DMS114 treated with DMSO at 0.1 percent for 48 hours (cell line): ENCODE measurements around the gene CDH15.

Experiments
- DNase-seq: peaks from one replicate; lab custom pipeline; 2025; ENCODE audit not compliant: unreplicated experiment; lab: John Stamatoyannopoulos, UW

CDH15 gene

DNA sequence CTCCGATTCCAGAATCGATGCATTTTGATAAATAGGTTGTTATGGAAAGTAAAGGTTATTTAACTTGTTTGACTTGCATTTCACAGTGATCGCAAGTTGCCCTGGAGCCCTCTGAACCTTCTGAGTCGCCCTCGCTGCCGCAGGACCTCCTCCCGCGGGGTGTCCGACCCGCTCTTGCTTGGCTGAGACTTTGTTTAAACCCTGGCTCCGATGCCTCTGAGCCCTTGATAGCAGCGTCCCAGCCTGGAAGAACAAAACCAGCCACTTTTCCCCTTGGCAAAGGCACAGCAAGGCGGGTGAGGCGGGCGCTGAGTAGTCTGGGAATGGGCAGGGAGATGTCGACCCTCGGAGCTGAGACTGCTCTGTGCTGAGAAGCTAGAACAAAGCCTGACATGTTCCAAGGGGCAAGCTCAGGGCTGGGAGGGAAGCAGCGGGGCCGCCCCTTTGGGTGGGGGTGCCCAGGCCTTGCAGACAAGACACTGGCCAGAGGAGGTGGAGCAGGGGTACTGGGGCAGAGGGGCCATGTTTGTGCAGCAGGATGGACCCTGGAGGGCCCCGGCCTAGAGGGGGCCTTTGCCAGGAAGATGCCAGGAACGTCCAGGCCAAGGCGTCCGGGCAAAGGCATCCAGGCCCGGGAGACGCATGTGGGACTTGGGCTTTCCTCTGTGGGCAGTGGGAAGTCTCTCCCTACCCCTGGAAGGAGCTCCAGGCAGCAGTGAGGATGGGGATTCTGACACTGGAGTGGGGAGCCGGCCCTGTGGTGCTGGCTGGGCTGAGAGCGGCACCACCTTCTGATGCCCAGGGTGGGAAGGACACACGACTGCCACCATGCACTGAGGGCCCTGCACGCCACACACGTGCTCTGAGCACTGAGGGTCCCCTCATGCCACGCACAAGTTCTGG, 30.3 kb upstream of the CDH15 start:
- no peak for DNase-seq

DNA sequence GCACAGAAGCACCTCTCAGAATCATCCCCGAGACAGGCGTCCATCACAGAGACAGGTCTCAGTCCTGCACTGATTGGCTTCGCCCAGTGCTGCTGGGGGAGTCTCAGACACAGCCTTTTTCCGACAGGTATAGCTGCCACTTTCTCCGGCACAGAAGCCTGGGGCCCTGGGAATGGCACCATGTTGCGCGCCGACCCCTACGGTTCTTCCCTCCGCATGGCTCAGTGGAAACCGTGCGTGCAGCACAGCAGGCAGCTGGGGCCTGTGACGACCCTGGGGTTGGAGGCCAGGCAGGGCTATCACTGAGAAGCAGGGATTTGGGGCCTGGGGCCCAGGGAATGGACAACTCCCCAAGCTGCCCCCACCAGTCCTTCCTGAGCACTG, 29.7 kb upstream of the CDH15 start:
- no peak for DNase-seq

DNA sequence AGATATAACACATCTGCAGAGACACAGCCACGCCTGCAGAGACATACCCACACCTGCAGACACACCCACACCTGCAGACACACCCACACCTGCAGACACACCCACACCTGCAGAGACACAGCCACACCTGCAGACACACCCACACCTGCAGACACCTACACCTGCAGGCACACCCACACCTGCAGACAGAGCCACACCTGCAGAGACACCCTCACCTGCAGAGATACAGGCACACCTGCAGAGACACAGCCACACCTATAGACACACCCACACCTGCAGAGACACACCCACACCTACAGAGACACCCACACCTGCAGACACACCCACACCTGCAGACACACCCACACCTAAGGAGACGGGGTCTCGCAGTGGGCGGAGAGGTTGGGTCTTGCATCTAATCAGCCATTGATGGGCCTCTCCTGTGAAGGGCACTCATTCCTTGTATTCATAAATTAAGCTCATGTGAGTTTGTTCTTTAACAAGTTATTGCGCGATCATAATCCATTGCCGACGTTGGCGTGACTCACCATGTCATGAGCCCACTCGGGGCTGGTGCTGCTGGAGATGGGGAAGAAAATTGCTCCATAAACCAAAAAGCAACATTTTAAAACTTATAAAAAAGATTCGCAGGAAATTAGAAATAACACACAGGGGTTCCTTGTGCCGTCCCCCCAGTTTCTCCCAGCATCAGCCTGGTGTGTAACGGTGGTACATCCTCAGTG, 28.9 kb upstream of the CDH15 start:
- no peak for DNase-seq

DNA sequence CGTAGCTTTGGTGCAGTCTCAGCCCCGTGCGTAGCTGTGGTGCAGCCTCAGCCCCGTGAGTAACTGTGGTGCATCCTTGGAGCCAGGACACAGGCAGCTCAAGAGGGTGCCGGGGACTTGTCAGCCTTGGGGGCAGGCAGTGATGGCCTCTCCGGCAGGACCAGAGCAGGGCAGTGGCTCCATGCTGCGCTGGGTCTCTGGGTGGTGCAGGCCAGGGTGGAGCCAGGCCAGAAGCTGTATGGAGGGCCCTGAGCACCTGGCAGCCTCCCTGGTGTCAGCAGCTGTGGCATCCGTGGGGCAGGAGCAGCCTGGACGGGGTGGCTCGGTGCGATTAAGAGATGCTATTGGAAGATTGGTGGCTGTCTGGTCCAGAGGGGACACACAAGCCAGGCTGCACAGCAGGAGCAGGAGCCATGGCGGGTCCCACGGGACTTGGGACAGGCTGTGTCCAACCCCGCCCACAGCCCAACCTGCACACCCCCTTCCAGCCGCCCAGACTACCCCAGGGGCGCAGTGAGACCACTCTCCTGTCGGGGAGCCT, 28.3 kb upstream of the CDH15 start:
- DNase-seq = no peak

DNA sequence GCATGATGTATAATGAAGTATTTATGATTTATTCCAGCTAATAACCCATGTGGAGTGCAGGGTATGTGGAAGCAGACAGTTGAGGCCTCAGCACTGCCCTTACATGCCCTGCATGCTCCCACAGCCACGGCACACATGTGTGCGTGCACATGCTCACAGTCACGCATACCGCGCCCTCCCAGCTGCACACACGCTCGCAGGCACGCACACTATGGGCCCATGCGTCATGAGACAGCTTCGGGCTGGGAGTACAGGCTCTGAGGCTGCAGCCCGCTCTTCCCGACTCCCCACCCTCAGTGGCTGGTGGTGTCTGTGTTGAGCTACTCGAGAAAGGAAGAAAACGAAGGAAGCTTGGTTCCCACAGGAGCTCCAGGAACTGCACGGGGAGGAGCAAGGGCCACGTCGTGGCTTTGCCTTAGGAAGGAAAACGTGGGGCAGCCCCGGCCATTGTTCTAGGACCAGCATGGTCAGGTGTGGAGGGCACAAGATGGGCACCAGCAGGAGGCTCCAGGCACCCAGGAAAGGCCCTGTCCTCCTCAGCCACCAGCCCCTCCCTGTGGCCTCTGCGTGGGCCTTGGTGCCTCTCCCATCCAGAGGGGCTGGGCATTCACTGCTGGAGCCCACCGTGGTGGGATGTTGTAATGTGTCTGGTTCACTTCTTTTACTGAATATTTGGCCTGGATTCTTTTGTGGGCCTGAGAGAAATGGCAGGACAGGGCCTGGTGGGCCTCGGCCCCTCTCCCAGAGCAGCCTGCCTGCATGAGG, 27.5 kb upstream of the CDH15 start:
- no peak for DNase-seq

DNA sequence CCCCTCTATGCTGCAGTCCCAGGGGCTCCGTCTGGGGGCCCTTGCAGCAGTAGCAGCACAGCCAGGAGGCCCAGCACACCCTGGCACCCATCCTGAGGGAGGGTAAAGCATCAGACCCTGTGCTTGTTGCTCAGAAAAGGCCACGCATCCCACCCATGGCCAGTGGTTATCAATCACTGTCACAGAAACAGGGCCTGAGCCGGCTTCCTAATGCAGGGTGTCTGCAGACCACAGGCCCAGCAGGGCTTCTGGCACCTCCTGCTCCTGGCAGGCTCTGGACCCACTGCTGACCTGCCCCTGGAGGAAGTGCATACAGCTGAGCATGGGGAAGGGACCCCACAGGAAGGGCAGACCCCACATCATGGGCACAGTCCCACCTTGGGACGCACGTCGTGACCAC, 26.9 kb upstream of the CDH15 start:
- DNase-seq = no peak

DNA sequence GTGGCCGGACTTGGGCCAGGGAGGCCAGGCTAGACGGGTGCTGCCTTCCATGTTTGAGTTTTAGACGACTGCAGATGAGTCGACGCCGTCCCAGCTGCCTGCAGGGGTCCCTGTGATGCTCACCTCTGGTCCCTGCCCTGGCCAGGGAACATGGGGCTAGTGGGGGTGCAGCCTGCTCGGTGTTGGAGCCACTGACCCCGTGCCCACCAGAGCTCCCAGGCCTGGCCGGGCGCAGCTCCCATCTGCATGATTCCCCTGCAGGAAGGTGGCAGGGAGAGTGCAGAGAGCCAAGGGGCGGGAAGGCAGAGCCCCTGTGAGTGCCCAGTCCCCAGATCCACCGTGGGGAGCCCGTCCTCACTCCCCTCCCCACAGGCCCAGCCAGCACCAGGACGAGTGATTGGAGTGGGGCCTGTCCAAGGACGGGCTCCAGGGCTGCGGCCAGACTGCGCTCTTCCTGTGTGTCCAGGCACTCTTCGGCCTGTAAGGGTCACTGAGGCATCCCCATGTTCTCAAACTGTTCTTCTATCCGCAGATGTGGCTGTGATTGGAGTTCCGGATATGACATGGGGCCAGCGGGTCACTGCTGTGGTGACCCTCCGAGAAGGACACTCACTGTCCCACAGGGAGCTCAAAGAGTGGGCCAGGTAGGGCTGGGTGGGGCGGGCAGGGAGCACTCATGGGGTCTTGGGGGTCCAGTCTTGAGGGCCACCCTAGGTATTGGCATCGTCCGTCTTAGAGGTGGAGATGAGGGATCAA, 26.0 kb upstream of the CDH15 start:
- no peak for DNase-seq

DNA sequence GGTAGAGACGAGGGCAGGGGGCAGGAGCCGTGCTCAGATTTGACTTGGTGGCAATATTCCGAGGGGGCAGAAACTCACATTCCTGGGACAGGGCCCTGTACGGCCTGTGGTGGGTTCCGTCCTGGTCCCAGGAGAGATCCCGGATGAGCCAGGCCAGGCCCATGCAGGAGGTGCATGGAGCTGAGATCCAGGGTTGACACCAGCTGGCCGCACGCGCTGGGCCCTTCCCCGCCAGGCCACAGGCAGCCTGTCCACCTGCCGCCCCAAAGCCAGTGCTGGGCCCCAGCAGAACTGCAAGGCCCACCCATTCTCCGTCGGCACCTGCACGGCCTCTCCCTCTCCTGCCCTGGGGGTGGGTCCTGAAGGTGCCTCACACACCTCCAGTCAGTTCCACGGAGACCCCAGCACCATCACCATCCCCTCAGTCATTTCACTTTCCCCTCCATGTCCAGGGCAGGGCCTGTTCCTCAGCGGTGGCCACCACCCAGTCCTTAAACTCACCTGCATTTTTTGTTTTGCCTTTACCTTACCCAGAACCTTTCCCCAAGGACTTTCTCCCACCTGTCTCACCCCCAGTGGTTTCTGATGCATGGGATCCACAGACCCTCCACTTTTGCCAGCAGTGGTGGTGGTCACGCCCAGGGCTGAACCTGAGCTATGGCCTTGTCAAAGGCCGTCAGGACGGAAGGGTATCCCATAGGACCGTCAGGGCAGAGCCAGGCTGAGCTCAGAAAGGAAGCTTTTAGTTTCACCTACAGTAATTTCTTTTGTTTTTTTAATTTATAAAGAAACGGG, 25.1 kb upstream of the CDH15 start:
- no peak for DNase-seq

DNA sequence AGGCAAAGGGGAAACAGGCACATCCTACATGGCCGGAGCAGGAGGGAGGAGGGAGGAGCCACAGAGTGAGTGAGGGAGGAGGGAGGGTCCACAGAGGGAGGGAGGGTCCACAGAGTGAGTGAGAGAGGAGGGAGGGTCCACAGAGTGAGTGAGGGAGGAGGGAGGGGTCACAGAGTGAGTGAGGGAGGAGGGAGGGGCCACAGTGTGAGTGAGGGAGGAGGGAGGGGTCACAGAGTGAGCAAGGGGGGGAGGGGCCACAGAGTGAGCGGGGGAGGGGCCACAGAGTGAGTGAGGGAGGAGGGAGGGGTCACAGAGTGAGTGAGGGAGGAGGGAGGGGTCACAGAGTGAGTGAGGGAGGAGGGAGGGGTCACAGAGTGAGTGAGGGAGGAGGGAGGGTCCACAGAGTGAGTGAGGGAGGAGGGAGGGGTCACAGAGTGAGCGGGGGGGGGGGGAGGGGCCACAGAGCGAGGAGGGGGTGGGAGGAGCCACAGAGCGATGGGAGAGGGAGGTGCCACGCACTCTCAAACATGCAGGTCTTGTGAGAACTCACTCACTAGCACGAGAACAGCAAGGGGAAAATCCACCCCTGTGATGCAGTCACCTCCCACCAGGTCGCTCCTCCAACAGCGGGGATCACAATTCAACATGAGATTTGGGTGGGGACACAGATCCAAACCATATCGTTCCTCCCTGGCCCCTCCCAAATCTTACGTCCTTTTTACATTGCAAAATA, 24.3 kb upstream of the CDH15 start:
- DNase-seq = no peak

DNA sequence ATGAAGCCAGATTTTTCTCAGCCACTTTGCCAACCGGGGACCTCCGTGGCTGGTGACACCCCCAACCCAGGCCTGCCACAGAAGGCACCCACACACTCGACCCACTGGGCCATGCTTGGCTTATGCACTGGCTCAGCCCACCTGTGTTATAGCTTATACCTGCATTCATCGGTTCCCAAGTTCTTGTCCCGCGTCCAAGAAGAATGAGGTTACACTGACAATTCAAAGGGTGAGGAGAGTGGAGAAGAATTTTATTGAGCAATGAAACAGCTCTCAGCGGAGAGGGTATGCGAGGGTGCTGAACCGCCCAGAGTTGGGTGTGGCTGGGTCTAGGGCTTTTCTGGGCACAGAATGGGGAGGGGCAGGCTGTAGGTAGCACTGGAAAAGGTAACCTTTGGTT, 22.2 kb upstream of the CDH15 start:
- no peak for DNase-seq

DNA sequence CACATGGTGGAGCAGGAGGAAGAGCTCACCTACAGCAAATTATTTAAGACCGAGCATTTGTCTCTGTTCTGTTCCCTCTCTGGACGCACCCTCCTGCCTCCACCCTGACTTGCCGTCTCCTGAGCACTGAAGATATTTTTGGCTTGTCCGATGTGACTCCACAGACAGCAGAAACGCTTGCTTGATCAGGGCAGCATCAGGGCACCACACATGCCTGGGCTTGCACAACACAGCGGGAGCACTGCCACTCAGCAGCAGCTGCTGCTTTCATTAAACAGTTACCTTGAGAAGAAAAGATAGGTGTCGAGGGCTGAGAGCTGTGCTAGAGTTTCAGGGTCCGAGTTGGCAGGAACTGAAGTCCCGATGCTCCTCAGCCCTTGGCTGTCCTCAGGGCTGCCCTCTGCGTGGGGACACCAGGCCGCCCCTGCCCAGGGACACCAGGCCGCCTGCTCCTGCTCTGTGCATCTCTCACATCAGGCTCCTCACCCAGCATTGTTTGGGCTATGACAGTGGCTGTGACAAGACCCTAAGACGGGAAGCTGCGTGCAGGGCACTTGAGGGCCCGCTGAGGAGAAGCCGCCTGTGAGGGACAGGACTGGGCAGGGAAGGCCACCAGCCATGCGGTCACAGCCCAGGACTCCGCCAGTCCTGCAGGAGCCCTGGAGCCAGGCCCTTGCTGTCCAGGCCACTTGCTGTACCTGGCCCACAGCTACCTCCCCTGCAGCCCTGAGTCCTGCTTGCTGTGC, 21.3 kb upstream of the CDH15 start:
- DNase-seq = no peak

DNA sequence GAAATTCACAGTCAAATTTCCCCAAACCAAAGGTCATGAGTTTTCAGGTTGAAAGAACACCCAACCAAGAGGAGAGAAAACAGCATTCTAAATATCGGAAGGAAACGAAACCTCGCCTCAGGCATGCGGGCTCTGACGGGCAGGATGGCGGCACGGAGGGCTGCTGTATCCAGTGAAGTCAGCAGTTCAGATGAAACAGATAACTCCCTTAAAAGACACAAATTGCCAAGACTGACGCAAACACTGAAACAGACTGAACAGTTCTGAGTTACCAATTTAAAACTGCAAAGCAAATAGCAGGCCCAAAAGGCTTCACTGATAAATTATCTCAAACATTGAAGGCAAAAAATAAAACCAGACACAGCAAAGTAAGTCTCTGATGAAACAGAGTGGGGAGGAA, 20.6 kb upstream of the CDH15 start:
- DNase-seq = no peak

DNA sequence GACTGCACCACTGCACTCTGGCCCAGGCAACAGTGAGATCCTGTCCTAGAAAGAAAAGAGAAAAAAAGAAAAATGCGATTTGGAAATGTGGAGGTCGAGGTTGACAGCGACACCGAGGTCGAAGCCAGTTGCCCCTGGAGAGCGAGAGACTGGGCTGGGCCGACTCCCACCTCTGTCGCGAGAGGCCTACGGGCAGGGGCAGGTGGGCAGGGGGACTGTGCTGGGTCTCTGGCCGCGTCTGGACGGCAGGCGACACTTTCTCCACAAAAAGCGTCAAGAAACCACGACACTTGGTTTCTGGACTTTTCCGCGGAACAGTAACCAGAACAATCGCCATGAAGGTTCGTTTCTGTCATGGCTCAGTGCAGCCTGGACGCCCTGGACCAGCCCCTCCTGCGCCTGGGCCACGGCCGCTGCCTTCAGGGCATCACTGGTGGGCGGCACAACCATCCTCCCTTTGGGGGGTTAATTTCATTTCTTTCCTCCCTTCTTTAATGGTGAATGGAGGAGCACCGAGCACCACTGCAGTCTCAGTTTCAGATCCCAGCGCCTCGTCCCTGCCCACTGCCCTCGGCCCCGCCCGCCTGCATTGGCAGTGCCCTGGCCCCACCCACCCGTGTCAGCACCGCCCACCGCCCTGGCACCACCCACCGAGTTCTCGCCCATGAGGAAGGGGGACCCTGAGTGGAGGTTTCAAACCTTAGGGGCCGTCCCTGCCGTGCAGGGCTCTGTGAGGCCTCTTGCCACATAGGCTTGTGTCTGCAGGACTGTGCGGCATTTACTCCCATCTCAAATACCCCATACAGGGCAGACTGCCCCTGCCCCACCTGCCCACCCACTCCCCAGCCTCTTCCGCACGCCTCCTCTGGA, 18.5 kb upstream of the CDH15 start:
- DNase-seq = no peak

DNA sequence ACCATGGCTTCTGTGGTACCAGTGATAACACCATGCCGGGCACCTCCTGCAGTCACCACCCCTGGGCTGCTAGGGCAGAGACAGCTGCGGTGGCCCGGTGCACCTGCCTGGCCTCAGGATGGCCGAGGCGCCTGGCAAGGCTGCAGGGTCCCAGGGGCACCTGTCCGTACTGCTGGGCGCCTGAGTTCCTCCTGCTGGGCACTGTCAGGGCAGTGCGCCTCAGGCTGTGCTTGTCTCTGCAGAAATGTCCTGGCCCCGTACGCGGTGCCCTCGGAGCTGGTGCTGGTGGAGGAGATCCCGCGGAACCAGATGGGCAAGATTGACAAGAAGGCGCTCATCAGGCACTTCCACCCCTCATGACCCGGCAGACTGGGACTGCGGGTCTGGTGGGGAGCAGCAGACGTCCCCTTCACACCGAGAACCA, 17.7 kb upstream of the CDH15 start:
- no peak for DNase-seq

DNA sequence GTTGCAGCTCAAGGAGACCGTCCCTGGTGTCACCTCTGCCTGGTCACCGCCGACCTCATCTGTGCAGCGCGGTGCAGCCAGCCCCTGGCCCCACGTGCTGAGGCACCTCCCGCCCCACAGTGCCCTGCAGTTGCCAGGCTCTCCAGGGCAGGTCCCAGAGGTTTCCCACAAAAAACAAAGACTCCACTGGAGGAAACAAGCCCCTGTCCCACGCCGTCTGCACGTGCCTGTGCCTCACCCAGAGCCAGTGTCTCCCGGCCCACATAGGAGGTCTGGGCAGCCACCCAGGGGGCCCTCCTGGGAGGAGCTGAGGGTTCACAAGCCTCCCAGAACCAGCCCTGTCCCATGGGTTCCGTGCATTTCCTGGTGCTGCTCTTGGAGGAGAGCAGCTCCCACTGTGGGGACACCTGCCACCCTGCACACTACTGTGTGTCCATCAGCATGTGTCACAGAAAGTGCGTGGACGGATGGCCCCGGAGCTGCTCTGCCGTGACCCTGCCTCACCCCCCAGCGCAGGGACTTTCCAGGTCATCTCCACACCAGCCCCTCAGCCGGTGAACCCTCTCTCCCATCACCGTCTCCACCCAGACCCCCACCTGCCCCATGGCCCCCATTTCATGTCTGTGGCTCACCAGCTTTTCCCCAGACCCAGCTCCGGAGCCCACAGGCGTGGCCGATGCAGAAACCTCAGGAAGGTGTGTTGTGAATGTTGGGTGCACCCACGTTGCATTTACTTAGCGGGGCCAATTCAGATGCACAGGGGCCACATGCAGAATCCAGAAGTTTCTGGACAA, 17.0 kb upstream of the CDH15 start:
- no peak for DNase-seq

DNA sequence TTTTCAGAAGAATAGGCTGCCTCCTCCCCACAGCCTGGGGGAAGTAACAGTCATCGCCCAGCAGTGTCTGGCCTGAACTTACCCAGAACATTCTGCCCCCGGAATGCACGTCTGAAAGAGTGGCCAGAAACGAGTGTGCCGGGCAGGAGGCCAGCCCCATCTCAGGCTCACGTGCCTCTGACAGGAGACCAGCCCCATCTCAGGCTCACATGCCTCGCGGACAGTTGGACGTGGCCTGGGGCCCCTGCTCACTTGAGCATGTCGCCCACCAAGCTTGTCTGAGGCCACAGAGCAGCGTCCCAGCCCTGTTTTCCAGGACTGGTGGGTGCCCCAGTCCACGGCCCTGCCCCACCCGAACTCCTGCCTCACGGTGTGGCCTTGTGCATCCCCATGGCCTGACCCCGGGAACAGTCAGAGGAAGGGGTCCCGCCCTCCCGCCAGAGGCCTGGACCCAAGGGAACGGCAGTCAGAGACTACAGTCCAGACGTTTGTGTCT, 16.3 kb upstream of the CDH15 start:
- no peak for DNase-seq
